ENCODE measurements around the gene ATF6.

- no peak for TF ChIP-seq EZH2 (IDR thresholded peaks at IDR 0.05; ENCODE audit: low read length, missing control alignments)
- TF ChIP-seq, protein P1, sequence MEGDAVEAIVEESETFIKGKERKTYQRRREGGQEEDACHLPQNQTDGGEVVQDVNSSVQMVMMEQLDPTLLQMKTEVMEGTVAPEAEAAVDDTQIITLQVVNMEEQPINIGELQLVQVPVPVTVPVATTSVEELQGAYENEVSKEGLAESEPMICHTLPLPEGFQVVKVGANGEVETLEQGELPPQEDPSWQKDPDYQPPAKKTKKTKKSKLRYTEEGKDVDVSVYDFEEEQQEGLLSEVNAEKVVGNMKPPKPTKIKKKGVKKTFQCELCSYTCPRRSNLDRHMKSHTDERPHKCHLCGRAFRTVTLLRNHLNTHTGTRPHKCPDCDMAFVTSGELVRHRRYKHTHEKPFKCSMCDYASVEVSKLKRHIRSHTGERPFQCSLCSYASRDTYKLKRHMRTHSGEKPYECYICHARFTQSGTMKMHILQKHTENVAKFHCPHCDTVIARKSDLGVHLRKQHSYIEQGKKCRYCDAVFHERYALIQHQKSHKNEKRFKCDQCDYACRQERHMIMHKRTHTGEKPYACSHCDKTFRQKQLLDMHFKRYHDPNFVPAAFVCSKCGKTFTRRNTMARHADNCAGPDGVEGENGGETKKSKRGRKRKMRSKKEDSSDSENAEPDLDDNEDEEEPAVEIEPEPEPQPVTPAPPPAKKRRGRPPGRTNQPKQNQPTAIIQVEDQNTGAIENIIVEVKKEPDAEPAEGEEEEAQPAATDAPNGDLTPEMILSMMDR (conservative IDR thresholded peaks at IDR 0.05 in 1 of 2, IDR thresholded peaks at IDR 0.05 in 1 of 2; ENCODE audit: low read depth in 1 of 2, low read length in 2 of 2) = no peak
Measured at GRCh38 chr1:161913482-161914140, 147.5 kb downstream of the ATF6 start.

Measured in fibroblast of lung (primary cell).